M059J (cell line): Measurements from ENCODE around the gene CCSER1. TPM values are rescaled to one million over a fixed set of nuclear protein-coding genes. Genes with fewer than 3 reads are reported as not detected.
"Not testable (repeated sequence)": the region's sequence is repeated elsewhere in the genome, so short reads cannot be mapped to it uniquely, and the experiment has no call there.

Source experiments
- DNase-seq: peaks from one replicate; pipeline ENCODE4 v3.0.0-alpha.2; 2012; ENCODE audit warnings: low read depth
- total RNA-seq: library from RNA; depleted of rRNA; stranded (reverse); fragments of >200 nt; shearing (Covaris generic); gene quantifications from 2 replicates; pipeline ENCODE4 v1.2.3, GENCODE V29; 2014

Gene CCSER1
- total RNA-seq, 1 experiment from 2014 or later: not detected

DNA sequence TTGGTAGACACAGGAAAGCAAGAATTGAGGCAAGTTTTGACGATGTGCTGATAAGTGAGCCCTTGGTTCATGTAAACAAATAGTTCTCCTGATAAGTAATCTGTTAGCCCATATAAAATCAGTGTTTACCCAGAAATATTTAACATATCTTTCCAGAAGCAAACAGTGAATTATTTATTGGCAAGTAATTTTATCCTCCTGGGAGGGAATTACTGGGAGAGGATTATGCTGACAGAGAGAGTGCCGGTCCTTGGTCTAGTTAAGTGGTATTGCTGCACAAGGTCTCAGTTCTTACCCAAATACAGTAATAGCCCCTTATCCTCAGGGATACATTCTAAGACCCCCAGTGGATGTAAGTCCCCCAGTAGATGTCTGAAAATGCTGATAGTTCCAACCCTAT lies 315.4 kb downstream of the CCSER1 start:
- DNase-seq: no peak

DNA sequence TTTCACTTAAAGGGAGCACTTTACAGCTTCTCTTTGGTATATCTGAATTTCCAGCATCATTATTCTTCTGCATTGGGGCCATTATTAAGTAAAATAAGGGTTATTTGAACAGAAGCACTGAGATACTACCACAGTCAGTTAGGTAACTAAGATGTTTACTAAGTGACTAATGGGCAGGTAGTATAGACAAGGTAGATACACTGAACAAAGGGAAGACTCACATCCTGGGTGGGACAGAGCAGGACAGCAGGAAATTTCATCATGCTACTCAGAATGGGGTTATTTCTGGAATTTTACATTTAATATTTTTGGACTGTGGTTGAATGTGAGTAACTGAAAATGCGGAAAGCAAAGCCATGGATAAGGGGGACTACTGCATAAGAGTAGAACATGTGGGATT lies 316.0 kb downstream of the CCSER1 start:
- DNase-seq: no peak

DNA sequence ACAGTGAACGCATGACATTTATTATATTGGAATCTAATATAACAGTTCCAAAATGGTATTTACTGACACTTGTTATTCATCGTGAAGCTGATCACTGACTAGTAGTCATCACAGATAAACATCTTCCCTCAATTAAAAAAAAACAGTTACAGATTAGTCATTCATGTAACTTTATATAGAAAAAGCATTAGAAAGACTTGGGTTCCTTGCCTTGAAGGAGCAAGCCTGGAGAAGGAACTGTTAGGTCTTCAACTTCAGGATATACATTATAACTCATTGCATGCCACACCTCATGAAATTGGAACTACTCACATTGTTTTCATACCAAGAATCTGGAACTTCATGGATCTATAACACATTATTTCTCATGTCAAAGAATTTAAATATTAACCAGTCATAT lies 317.7 kb downstream of the CCSER1 start:
- DNase-seq: no peak

DNA sequence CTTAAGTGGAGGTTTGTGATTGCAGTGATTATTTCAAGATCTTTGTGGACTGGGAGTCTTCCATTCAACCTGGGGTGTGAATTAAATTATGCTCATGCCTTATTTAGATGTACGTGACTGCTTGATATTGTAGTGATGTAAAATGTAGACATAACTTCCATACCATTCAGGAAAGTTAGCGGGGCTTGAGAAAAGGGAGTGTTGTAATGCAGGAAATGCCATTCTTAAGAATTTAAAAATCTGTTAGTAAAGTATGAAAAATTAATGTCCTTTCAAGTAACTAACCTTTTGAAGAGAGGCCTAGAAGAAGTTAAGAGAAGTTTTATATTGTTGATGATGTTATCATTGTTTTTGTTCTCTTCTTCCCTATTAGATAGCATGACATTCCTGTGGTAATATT lies 318.2 kb downstream of the CCSER1 start:
- no peak for DNase-seq

DNA sequence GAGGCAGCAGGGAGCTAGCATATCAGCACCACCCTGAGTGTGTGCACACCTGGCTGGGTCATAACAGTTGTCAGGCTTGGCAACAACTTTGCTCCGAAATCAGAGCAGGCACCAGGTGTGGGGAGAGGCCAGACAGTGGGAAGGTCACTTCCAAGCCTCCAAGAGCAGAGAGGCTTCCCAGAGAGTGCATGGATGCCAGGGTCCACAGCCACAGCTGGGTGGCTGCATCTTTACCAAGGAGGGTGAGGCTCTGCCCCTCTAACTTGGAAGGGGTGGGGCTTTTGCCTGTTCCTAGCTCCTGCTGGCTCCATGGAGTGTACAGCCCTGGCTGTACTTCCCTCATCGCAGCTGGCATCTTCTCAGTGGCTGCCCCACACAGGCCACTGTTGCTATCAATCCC lies 322.4 kb downstream of the CCSER1 start:
- DNase-seq: no peak

DNA sequence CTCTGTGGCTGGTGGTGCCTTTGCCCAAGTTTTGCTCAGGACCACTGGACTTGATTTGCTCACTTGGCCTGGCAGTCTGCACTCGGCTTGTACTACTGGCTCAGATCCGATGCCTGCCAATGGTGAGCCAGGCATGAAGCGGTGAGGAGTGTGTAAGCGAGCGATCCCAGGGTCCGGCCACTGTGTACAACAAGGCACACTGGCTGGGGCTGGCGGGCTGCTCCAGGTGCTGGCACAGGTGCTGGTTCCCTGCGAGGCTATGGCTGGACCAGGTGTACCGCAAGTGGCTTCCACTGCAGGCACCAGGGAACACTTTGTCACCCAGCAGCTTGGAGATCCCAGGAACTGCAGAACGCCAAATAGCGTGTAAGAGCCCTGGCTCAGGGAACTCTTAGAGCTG lies 329.7 kb downstream of the CCSER1 start:
- DNase-seq: no peak

DNA sequence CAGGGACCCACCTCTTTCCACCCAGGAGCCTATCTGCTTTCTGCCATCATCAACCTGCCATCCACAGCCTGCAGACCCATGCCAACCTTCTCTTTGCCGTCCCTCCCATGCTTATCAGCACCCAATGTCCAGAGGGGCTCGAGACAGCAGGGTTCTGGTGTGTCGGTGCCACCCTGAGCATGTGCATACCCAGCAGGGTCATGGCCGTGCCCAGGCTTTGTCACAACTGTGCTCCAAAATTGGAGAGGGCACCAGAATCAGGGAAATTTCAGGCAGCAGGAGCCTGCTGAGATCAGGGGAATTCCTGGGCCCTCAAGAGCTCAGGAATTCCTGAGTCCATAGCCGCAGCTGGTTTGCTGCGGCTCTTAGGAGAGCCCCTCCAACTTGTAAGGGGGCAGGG lies 330.6 kb downstream of the CCSER1 start:
- DNase-seq: no peak

DNA sequence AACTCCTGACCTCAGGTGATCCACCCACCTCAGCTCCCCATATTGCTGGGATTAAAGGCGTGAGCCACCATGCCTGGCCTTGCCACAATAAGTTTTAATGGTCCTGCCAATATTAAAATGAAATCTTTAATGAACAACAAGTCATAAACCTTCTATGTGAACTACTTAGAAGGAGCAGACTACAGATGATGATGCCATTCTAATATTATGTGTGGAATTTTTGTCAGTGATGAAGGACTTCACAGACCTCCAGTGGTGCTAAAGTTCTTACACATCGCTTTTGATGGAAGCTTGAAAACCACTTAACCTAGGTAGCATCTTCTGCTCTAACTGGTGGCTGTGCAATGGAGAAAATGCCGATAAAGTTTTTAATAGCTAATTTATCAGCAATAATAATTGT lies 331.4 kb downstream of the CCSER1 start:
- DNase-seq: peak; percentile 2

DNA sequence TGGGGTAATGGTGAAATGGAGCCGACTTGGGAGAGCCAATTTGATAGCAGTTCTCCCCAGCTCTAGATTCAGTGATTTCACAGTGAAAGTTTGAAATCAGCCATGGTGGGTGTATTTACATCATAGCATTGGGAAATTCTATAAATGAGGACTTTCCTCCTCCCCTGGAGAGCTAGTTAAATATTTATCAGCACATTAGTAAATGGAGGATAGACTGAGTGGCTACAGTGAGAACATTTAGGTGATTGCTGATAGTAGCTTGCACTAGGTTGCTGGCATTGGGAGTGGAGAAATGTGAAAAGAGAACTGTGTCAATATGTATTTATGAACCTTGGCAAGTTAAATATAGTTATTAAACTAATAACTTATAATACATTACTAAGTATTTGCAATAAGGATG lies 347.3 kb downstream of the CCSER1 start:
- no peak for DNase-seq

DNA sequence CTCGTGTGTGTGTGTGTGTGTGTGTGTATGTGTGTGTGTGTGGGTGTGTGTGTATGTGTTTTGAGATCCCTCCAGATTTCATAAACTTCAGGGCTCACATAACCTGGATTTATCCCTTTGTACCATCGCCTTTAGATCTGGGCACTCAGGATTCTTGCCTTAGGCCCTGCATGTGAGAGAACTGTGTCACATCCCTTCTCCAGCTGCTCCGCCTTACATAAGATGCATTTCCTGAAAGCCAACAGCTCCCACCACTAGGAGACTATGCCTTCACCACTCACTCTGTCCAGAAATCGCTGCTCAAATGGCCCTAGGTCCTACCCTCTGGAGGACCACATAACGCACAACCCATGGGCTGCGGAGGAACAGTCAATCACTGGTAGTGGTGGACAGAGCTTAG lies 348.8 kb downstream of the CCSER1 start:
- no peak for DNase-seq

DNA sequence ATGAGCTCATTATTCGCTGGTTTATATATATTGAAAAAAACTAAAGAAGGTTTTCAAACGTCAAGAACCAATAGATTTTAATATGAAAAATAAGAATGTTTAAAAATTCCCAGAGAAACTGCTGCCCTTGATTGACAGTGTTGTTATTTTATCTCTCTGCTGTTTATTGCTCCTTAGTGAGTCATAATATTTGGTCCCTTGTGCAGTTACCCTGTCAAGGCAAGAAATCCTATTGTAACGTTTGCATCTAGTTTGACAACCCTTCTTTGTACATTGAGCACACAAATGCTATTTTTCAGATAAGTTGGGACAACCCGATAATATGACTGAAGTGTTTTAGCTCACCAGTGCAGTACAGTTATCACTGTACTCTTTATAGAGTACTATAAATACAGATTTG lies 349.4 kb downstream of the CCSER1 start:
- DNase-seq: no peak

DNA sequence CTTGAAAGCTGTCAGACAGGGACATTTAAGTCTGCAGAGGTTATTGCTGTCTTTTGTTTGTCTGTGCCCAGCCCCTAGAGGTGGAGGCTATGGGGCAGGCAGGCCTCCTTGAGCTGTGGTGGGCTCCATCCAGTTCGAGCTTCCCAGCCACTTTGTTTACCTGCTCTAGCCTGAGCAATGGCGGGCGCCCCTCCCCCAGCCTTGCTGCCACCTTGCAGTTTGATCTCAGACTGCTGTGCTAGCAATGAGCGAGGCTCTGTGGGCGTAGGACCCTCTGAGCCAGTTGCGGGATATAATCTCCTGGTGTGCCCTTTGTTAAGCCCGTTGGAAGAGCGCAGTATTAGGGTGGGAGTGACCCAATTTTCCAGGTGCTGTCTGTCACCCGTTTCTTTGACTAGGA lies 357.7 kb downstream of the CCSER1 start:
- DNase-seq: not testable (repeated sequence)

DNA sequence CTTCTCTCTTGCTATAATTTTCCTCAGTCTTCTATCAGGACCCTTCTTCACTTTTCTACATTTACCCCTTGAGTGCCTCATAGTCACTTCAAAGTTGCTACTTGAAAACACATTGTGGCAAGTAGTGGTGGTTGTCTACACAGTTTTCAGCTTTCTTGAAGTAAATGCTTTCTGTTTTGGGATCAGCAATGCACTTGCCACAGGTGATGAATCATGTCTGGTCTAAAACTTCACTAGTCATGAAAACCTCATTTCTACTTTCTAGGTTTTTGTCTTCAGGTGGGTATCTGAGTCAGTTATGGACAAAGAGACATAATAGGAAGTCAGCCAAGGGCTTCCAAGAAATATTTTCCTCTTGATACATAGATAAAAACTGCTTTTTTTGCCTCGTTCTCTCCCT lies 359.2 kb downstream of the CCSER1 start:
- DNase-seq: no peak

DNA sequence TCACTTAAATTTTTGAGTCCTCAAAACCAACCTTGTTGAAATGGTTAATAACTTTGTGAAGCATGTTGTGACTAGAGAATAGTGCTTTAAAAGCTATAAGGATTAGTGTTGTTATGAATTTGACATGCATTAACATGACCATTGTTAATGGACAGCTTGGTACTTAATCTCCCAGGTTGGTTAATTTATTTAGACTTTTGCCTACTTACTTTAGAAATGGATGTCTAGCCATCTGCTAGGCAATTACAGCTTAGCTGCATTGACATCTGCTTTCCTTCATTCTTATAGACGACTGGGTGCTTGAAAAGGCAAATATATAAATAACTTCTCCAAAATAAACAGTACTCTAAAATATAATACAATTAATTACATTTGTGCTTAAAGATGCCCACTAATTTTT lies 368.0 kb downstream of the CCSER1 start:
- no peak for DNase-seq

DNA sequence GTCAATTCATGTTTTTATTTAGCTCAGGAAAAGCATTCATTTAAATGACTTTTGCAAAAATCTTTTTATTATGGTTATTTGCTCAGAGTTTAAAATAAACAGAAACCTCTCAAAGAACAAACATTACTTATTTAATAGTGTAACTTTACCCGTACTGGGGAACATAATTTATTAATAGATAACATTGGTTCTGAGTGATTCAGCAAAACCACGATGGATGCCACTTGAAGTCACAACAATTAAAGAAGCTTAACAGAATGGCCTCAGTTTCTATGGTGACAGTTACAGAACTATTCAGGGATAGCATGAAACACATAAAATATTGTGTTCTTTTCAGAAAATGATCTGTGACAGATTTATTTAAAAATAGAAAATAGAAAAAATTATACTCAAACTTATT lies 368.7 kb downstream of the CCSER1 start:
- DNase-seq: peak; percentile 12

DNA sequence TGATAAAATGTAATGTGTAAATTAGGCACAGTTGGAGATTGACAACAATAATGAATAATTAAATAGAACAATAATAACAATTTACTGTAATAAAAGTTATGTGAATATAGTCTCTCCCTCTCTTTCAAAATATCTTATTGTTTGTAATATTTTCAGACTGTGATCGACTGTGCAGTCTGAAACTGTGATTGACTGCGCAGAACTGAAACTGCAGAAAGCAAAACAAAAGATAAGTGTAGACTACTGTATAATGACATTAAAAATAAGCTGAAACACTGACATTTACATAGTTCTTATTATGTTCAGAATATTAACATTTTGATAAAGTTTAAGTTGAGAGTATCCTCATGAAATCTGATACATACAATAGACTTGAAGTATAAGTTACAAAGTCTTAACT lies 371.0 kb downstream of the CCSER1 start:
- DNase-seq: no peak

DNA sequence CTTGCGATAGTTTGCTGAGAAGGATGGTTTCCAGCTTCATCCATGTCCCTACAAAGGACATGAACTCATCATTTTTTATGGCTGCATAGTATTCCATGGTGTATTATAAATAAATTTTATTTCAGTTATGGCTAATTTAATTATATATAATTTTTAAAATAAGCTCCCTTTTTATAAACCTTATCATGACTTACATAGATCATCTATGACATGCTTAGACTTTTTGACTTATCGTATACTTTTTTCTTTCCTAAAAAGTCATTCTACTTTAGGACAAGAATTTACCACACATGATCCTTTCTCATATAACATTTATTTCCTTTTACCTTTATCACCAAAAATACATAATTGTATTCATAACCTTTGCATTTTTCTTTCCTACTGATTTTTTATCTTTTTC lies 376.5 kb downstream of the CCSER1 start:
- DNase-seq: peak; percentile 1

DNA sequence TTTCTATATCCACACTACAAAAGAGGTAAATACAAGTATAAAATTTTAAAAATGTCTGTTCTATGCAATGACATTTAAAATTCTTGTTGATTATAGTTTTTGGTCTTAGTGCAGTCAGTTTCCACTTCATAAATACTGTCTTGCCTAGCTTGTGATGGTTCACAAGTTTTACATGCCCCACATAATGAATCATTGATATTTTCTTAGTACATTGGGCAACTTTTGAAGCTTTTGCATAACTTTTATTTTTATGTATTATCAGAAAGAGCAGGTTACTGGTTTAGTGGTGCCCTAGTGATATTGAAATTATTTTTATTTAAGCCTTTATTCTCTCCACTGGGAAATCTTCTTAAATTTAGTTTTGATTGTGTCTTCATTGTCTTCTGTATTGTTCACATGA lies 388.0 kb downstream of the CCSER1 start:
- DNase-seq: no peak

DNA sequence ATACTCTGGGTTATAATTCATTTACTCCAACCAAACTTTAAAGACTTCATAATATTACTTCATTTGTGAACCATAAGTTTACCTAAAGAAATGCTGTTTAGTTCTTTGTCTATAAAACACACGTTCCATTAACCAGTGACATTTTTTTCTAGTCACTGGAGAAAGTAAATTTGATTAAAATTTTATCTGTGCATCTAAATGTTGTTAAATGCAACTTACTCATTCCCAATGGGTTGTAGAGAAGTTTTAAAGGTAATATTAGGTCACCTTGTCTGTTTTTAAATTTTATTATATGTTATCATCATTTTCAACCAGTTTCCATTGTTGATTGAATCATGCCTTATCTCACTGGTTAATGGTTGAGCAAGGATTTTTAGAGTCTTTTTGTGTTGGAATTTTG lies 401.4 kb downstream of the CCSER1 start:
- DNase-seq: no peak

DNA sequence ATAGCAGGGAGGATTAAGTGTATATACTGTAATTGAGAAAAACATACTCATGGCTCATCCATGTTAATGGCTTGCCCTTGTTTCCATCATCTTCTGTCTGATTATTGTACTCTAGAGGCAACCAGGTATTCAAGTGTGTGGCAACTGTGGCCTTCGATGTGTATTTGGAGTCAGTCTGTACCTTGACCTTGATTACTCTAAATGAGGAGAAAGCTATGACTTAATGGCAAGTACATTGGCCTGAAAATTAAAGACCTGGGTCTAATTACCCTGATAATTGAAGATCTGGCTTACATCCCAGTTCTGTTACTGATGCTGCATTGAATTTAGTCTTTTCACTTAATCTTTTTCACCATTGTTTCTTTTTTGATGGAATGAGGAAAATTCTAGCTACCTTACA lies 409.2 kb downstream of the CCSER1 start:
- DNase-seq: peak; percentile 0

DNA sequence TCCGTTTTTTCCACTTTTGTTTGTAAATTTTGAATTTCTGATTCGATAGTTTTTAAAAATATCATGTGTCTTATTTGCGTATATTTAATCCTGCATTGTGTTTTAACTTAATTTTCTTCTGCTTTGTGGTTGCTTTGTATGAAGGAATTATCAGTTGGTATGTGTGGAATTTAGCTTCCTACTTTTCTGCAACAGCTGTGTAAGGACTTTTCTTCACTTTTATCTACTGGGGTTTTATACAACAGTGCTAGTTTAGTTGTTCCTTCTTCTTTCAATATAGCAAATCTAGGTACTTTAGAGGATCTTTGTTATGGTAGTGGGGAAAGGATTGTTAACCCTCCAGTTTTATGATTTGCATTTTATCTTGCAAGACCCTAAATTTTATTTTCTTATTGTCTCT lies 410.3 kb downstream of the CCSER1 start:
- no peak for DNase-seq

DNA sequence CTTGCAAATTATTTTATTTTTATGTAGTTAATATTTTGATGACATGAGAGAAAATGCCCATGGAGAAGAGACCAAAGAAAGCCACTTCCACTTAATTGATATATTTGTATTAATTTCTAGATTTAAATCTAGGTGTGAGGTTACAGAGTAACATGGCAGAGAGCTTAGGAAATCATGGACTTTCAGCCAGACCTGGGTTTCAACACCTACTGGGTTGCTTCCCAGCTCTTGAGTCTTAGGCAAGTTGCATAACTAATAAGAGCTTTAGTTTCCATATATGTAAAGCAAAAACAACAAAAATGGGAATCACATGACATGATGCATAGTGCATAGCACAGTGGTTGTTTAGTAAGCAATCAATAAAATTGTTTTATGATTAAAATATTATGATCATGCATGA lies 413.3 kb downstream of the CCSER1 start:
- DNase-seq: no peak

DNA sequence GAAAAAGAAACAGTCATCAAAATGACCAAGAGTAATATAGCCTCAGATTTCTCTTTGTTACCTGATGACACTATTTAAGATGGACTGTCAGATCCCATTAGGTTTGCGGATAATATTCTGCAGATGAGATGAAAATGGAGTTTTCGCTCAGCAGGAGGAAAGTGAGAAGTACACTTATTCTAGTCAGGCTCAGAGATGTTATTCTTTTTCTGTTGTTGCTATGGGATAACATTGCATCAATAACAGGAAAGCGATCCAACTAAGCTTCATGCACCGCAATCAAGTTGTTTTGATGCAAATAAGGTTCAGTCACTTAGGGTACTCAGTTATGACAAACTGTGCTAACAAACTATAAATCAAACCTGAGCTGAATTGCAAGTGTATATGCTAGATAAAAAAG lies 415.0 kb downstream of the CCSER1 start:
- DNase-seq: no peak

DNA sequence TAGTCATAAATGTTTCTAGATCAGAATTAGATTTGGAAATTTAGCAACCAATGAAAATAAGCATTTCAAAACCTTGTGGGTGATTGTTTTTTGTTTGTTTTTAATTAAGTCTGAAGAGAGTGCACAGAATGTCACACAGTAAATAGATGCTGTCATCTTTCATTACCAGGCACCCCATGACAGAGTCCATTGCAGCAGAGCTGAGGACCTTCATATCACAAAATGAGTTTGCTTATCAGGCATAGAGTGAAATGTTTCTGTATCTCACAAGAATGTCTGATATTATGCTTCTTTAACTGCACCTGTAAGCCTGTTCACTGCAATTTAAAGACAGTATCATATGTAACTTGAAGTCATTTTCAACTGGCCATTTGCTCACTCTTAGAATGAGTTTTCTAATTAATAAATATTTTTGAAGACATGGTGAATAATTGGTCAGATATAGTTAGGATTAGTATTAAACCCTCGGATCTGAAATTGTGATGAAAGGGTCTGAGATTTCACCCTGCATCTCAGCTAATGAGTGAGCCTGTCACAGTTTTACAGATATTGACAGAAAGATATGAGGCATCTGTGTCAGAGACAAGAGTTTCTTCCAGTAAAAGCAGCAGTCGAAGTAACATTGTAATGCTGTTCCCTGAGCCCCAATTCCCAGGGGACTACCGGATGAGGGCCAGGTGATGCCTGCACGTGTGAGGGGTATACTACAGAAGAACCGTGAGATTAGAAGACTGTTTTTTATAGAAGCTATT lies 416.4 kb downstream of the CCSER1 start:
- DNase-seq: no peak
